ENCODE measurements around the gene SAPCD1.

The SAPCD1 gene

DNA sequence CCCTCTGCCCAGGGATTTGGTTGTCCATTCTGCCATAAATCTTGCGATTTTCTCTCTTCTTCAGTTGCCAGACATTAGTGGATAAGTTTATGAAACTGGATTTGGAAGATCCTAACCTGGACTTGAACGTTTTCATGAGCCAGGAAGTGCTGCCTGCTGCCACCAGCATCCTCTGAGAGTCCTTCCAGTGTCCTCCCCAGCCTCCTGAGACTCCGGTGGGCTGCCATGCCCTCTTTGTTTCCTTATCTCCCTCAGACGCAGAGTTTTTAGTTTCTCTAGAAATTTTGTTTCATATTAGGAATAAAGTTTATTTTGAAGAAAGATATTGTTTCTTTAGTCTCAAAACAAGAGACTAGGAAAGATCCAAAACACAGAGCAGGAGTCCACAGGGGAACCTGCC is at the start of gene SAPCD1:
Gene SAPCD1, plus strand, starts transcription at position 301 of the 400 bp plus-strand sequence. CDS start 399 bp downstream, outside the sequence.
- no peak for DNase-seq (ENCODE audit: low spot score)

DNA sequence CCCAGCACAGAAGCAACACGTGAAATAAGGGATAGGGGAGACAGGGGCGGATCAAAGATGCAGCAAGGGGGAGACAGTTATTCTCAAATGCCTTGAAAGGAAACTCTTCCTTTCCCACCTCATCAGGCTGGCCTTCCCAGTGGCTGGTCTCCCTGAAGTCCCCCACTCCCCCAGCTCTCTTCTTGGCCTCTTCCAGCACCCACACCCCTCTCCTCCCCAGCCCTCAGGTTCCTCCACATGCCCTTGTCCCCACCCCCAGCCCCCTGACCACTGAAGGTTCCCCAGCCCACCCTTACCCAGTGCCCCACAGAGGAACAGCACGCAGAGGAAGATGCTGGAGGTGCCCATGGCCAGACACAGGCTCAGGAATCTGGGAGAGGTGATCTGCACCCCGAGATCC is 49.0 kb upstream of the SAPCD1 start:
- DNase-seq (ENCODE audit: low spot score), result no peak

DNA sequence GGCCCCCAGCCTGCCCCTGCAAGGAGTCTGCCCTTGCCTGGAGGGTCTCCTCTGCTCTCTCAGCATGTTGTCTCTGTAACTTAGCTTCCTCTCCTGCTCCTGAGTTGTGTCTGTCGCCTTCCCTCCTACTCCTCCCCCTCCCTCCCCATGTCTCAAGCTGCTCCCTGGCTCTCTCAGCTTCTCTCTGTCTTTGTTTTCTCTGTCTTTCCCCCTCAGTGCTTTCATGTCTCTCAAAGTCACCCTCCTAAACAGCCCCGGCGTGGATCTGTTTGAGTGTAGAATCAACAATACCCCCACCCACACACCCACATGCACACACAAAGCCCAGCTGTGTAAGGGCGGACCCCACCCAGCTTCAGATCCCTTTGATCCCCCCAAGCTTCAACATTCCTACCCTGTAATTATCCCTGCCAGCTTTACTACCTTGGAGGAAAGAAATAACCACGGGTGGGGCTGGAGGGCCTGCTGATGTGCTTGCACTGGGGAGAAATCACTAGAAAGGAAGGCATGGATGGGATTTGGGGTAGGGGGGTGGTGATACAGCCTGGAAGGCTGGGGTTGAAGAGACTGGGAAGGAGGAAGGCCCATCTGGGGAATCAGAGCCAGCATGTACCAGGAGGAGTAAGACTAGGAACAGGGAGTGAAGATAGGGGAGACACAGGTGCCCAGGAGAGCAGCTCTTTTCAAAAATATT is 48.3 kb upstream of the SAPCD1 start:
- no peak for DNase-seq (ENCODE audit: low spot score)

DNA sequence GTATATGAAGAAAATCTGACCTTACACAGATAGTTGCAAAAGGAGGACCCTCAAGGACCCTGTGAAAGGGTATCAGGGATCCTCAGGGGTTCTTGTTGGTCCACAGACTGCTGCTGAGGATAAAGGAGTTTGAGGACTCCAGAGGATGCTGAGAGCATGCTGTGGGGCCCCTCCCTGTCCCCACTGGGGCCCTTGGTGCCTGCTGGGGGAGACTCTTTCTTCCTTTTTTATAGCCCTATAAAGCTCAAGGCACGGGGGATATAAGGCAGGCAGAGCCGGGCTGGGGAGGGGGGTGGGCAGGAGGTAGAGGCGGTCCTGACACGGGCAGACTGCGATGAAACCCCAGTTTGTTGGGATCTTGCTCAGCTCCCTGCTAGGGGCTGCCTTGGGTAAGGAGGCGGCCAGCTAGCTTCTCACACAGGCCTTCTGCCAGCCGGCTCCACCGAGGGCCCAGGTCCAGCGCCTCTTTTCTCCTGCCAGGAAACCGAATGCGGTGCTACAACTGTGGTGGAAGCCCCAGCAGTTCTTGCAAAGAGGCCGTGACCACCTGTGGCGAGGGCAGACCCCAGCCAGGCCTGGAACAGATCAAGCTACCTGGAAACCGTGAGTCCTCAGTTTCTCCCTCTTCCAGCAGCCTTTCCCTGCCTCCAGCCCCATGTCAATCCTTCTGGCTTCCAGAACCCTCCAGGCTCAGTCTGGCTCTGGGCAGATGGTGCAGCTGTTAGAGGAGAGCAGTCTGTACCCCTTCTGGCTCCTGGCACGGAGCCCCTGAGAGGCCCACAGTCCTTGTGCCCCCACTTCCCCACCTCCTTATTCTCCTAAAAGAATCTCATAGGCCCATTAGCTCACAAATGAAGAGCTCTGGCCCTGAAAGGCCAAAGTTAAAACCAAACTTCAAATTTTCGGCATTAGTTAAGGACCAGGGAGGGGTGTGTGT is 47.2 kb upstream of the SAPCD1 start, which contains the start of gene LY6G6D:
Gene LY6G6D, plus strand, starts transcription at position 327 of the 937 bp plus-strand sequence. Its CDS starts 8 bp downstream, at position 335.
- no peak for DNase-seq (ENCODE audit: low spot score)

DNA sequence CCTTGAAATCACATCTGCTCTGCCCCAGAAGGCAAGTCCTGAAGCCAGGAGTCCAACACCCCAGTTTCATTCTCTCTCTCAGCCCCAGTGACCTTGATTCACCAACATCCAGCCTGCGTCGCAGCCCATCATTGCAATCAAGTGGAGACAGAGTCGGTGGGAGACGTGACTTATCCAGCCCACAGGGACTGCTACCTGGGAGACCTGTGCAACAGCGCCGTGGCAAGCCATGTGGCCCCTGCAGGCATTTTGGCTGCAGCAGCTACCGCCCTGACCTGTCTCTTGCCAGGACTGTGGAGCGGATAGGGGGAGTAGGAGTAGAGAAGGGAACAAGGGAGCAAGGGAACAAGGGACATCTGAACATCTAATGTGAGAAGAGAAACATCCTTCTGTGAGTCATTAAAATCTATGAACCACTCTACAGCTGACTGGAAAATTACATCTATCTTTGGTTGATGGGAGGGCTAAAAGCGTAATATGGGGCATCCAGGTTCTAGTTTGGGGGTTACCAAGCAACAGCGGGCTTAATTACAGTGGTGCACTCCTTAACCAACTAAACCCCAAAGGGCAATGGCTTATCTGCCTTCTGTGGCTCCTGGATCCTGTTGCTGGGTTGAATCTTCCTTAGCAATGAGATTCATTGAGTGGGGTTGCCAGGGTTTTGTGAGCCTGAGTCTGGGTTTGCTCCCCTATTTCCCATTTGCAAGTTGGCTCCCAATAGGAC is 44.8 kb upstream of the SAPCD1 start:
- DNase-seq (ENCODE audit: low spot score), result no peak

DNA sequence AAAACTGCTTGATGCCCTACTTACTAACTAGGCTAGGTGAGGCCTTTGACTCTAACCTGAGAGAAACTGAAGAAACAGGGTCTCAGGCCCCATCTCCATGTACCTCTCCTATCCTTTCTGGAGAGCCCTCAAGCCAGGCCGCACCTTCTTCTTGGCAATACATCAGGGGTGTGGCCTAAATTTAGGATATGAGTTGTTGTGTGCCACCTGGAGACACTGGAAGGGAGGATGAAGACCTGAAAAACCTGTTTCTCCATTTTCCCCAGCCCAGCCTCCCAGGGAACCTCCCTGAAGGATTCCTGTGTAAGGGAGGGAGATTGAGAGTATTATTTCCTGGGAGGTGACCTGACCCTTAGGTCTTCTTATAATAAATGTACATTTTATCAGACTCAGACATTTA is 44.2 kb upstream of the SAPCD1 start:
- no peak for DNase-seq (ENCODE audit: low spot score)

DNA sequence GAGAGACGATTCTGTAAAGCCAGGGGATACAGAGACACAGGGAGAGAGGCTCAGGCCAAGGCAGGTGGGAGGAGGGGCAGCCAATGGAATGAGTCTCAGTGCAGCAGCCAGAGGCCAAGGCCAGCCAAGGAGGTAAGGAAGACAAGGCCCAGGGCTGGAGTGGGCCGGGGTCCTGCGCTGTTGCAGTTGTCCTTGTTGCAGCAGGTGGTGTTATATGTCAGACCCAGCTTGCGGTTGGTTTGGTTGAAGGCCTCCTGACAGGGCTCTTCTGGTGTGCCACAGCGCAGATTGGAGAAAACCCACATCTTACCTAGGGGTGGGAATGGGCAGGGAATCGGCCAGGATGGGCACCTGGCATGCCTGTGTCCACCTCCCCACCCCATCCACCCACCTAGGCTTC is 43.5 kb upstream of the SAPCD1 start:
- no peak for DNase-seq (ENCODE audit: low spot score)

DNA sequence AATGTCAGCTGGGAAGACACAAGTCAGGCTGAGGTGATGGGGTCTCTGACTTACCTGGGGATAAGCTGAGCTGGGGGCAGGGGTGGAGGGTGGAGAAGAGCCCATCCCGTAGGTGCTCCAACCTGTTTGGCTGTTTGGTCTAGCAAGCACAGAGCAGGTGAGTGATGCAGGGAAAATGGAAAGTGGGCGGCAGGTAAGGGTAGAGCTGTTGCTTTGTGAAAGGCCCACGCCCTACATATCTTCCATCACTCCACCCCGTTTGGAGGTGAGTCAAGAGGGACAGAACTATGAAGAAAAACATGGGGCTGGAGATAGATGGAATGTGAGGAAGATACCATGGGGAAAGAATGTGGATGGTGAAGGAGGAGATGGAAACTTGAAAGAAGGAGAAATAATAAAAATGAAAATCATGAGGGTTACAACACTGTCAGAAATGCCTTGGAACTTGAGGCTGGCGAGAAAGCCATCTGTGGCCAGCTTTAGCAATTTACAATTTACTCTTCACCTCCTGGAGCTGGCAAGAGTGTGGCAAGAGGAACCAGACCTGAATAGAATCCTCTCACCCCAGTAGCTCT is 42.2 kb upstream of the SAPCD1 start:
- no peak for DNase-seq (ENCODE audit: low spot score)

DNA sequence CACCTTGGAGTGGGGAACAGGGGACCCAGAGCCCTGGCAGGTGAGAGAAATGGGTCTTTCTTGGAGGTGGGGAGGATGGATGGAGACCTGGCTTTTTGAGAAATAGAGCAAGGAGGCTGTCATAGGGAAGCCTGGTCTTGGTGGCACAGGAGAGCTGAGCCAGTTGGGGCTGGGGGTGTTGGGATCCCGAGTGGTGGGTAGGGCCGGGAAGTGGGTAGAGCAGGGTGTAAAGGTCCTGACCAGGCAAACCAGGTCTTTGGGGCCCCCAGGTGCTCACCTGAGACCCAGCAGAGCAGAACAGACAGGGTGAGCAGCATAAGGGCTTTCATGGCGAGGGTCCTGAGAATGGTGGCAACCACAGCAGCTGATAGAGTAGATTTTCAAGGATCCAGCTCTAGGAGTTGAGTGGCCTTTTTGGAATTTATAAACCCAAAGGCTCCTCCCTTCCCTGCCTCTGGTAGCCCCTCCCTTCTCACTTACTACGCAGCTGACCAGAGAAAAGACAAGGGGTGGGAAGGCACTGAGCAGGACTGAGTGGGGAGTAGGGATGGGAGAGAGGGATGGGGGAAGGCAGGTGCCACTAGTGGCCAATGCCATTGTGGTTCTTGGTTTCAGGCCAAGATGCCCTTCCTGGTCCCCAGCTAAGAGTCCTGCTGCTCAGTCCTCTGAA is 41.0 kb upstream of the SAPCD1 start, which contains the start of gene LY6G6C:
Gene LY6G6C, minus strand, starts transcription at position 396 of the 670 bp plus-strand sequence. Its CDS starts 67 bp downstream, at position 329.
- DNase-seq (ENCODE audit: low spot score), result no peak

DNA sequence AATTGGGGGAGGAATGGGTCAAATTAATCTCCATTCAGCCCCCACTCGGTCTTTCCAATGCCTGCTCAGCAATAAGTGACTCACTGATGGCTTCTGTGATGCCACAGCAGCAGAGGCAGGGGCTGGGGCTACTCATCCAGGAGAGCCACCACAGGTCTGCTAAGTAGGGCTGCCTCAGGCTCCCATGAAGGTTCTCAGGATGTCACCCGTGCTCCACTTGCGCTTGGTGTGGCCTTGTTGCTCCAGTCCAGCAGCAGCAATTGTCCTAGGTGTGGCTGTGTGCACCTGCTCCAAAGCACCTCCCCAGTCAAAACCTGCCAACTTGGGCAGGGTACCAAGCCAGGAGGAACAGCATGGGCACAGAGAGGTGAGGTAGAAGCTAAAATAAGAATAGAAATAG is 40.3 kb upstream of the SAPCD1 start:
- no peak for DNase-seq (ENCODE audit: low spot score)

DNA sequence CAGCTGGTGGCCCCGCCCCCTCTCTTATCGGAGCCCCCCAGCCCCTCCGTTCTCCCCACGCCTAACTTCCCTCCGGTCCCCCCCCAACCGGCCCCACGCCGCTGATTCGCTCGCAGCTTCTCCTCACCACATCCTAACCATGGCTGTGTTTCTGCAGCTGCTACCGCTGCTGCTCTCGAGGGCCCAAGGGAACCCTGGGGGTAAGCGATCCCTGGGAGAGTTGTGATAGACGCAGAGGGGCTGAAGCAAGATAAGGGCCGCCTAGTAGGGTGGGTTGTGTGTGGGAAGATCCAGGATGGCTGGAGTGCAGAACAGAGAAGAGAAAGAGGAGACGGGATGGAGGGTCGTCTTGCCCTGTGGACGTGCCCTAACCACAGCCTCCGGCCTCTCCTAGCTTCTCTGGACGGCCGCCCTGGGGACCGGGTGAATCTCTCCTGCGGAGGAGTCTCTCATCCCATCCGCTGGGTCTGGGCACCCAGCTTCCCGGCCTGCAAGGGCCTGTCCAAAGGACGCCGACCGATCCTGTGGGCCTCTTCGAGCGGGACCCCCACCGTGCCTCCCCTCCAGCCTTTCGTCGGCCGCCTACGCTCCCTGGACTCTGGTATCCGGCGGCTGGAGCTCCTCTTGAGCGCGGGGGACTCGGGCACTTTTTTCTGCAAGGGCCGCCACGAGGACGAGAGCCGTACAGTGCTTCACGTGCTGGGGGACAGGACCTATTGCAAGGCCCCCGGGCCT is 39.0 kb upstream of the SAPCD1 start, which contains the start of gene MPIG6B:
Gene MPIG6B, plus strand, starts transcription at position 129 of the 735 bp plus-strand sequence. Its CDS starts 11 bp downstream, at position 140.
- DNase-seq (ENCODE audit: low spot score), result no peak

DNA sequence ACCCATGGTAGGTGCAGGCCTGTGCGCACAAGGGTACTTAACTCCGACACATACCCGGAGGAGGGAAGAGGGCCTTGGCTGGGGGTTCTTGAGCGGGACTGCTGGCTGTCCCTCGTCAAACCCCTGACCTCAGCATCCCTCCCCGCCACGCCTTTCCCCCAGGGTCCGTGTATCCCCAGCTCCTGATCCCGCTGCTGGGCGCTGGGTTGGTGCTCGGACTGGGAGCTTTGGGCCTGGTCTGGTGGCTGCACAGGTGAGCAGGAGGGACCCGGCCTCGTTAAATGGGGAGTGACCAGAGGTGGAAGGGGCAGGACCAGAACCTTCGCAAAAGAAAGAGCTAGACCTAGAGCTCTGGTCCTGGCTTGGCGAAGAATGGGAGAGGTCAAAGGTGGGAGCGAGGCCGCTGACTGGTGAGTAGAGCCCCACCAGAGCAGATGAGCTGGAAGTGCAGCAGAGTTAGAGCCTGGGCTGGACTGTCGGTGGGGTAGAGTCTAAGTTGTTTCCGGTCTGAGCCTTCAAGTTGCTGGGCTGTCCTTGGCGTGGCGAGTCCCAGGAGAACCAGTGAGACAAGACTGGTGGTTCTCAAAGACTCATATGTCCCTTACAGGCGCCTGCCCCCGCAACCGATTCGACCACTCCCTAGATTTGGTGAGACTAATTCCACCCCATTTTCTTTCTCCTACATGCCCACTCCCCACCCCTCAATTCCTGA is 38.3 kb upstream of the SAPCD1 start:
- no peak for DNase-seq (ENCODE audit: low spot score)

DNA sequence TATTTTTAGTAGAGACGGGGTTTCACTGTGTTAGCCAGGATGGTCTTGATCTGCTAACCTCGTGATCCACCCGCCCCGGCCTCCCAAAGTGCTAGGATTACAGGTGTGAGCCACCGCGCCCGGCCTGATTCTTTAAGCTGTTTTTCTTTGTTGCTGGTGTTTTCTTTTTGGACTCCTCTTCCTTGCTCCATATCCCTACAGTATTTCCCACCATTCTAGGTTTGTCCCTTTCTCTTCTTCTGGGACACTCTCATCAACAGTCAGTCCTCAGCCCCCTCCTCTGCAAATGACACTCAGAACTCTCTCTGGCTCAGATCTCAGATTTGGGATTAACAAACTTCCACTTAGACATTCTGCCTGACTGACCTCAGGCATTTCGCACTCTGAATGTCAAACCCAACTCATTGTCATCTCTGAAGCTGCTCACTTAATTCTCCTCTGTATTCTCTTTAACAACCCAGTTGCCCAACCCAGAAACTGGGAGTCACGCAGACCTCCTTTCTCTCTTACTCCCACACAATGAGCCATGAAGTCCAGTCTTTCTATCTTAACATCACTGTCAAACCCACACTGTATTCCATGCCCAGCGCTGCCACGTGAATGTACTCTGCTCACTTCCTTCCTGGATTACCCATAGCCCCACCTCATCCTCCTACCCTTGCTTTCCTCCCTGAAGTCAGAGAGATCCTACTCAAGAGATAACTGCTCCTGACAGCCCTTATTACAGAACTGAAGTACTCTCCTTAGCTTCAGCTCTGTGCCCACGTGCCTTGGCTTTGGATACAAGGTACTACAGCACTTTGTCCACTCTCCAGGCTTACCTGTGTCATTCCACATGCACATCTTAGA is 36.7 kb upstream of the SAPCD1 start:
- DNase-seq (ENCODE audit: low spot score), result no peak

DNA sequence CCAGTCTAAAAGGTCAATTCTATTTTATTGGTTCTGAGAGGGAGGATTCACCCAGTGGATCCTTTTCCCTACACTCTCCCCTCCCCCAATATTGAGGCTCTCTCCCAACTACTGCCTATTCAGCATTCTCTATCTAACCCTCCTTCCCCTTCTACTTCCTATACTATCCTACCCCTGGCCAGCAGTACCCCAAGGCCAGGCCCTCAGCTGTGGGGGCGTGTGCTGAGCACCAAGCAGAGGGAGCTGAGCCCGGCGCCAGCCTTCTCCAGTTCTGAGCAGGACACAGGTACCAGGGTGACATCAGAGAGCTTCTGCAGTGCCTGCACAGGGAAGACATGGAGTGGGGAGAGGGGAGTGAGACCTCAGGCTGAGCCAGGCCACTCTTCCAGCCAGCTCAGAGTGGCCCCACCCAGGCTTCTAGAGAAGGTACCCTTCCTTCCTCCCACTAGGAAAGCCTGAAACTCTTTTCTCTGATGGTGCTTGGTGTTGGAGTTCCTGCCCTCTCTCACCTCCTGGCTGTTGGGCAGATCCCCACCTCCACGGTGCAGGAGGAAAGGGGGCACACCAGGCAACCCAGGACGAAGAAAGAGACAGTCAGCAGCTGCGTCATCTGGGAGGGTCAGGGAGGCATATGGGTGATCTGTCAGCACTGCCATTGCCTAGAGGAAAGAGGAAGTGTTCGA is 35.3 kb upstream of the SAPCD1 start:
- no peak for DNase-seq (ENCODE audit: low spot score)

DNA sequence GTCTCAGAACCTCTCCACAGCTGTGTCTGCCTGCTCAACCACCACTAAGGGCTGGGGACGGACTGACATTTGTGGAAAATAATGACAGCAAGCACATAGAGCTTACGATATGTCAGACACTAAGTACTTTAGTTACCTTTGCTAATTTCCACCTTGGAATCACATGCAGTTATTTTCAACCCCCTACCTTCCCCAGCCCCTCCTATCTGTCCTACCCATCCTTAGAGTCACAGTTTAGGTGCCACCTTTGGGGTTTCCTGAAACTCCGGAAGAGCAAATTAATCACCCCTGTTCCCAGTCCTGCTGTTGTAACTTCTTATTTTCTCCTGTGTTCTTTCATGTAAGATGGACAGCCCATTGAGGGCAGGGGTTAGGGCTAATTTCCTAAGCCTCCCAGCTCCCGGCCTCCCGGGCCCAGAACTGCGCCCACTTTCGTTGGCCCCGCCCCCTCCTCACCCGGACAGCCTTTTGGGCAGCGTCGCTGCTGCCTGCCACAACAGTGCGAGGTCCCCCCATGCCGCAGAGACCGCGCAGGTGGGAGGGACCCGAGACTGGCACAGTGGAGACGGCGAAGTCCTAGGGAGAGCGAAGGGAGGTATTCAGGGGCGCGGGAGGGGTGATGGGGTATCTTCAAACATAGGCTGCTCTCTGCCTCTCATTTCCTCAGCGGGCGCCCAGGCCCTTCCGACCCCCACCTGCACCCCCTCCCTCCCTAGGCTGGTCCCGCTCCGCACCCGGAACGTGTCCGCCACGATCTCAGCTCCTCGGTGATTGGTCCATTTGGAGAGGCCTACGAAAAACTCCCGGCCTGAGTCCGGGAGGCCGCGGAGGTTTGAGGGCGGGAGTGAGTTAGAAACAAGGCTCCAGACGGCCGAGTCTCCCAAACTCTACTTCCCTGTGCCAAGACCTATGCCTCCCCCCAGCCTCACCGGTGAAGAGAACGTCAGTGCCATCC is 34.5 kb upstream of the SAPCD1 start:
- DNase-seq (ENCODE audit: low spot score), result no peak

DNA sequence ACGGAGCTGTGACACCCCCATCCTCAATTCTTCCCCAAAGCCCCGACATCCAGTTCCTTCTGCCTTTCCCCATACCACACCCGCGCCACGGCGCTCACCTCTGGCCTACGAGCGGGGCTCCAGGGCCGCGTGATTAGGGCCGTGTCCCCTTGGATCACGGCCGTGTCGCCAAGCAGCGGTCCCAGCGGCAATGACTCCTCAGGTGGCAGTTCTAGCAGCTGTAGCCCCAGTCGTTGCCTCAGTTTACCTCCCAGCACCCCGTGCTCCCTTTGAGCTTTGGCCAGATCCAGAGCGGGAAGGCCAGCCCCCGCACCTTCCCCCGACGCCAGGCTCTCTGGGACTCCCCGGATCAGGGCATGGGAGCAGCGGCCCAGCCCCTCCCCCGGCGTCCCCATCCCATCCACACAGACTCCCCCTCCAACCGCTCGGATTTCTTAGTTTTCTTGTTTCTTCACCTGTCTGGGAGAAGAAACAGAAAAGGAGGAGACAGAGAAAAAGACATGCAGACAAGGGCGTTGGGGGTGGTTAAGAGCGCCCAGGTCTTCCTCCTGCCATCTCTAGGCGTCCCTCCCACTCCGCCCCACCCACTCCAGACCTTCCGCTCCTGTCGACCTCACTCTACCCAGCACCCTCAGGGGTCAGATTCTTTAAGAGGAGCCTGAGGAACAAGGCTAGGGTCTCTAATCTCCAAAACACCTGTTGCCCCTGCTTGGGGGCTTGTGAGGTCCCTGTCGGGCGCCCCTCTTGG is 33.5 kb upstream of the SAPCD1 start, which contains the start of gene DDAH2:
Gene DDAH2, minus strand, starts transcription at position 533 of the 748 bp plus-strand sequence. Its CDS starts 138 bp downstream, at position 395.
- DNase-seq (ENCODE audit: low spot score), result no peak

Data from HuH-7 (cell line).